Natural killer cell treated with Interleukin-12 subunit alpha and Interleukin-12 subunit beta and Interleukin-15 and Interleukin-18, amount 100 ng/mL, for 72 hours (primary cell): ENCODE results near the gene FAM174B. TPM values are rescaled to one million over a fixed set of nuclear protein-coding genes. Genes with fewer than 3 reads are reported as not detected.

Experiments used
- ATAC-seq, 2 donors: fragments of 150-1000 bp; cut with Tn5 transposase in 1 of 2; sonication (Bioruptor Pico), chemical (Tn5 transposase) in 1 of 2; 2 replicates each; pipeline ENCODE4 v1.10.0; 2021
- DNase-seq: peaks from one replicate; pipeline ENCODE4 v3.0.0; 2022; ENCODE audit warnings: low spot score
- H3K27ac Mint-ChIP-seq, 2 donors: 1 replicate in 1 of 2; 2 replicates in 1 of 2; pipeline ENCODE4 v1.8.0; 2022; ENCODE audit warnings: mixed read lengths in 2 of 2, mild to moderate bottlenecking in 1 of 2, moderate library complexity in 1 of 2
- H3K27me3 Mint-ChIP-seq, 2 donors: 1 replicate in 1 of 2; 2 replicates in 1 of 2; pipeline ENCODE4 v1.8.0; 2022; ENCODE audit warnings: mixed read lengths in 2 of 2
- H3K36me3 Mint-ChIP-seq: one replicate; pipeline ENCODE4 v1.8.0; 2022; ENCODE audit warnings: mixed read lengths
- H3K4me1 Mint-ChIP-seq, 2 donors: 1 replicate in 1 of 2; 2 replicates in 1 of 2; pipeline ENCODE4 v1.8.0; 2022; ENCODE audit warnings: low read depth in 2 of 2, mixed read lengths in 2 of 2, mild to moderate bottlenecking in 1 of 2
- H3K4me3 Mint-ChIP-seq: one replicate; pipeline ENCODE4 v1.8.0; 2022; ENCODE audit warnings: mixed read lengths
- H3K9me3 Mint-ChIP-seq: 2 replicates; pipeline ENCODE4 v1.8.0; 2022; ENCODE audit warnings: mixed read lengths
- total RNA-seq, 2 donors: library from RNA; stranded (reverse); gene quantifications; one replicate each; pipeline ENCODE4 v1.2.3, GENCODE V29; 2022

Gene FAM174B
- 1 to 10 TPM in 1 of 2 donors, under 1 TPM in 1; 0.62 to 3.8 TPM for total RNA-seq

- peaks cover 3 to 5% of the 10 kb centered on the region in 2 donors for H3K4me1 Mint-ChIP-seq
- peak within 1 kb of the TSS; percentile 23 for H3K4me3 Mint-ChIP-seq
- H3K36me3 Mint-ChIP-seq: no peaks in the 10 kb centered on the region
- no peaks in the 10 kb centered on the region for H3K9me3 Mint-ChIP-seq
- H3K27me3 Mint-ChIP-seq: peaks cover 41 to 59% of the 10 kb centered on the region in 2 donors
- ATAC-seq (peak; percentile 58 to 68), DNase-seq (no peak)
- no peak within 1 kb of the TSS for H3K27ac Mint-ChIP-seq
These were observed at the start of gene FAM174B for GRCh38 chr15:92655178-92655995. TSS of gene FAM174B (minus strand) at chr15:92655775.

DNA sequence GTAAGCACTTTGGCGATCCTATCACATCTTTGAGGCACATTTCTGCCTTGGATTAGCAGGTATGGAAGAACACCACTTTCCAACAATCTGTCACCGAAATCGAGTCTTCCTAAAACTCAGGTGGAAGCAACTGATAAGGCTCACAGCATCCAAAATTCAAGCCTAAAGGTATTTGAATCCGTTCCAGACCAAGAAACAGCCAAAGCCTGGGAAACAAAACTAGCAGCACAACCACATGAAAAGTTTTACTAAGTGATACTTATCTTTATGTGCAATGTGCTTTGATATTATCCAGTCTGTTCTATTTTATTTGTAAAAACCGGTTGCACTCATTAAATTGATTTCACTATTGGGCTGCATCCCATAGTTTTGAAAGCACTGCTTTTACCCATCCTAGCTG is 40.5 kb upstream of the FAM174B start:
- no peaks in the 10 kb centered on the region for H3K9me3 Mint-ChIP-seq
- DNase-seq (no peak), ATAC-seq (no peak)
- H3K4me1 Mint-ChIP-seq: no peaks in the 10 kb centered on the region
- H3K36me3 Mint-ChIP-seq: no peaks in the 10 kb centered on the region
- H3K27me3 Mint-ChIP-seq: peaks cover 7 to 22% of the 10 kb centered on the region in 2 donors
- H3K4me3 Mint-ChIP-seq: no peak overlapping the region
- no peak overlapping the region for H3K27ac Mint-ChIP-seq

GRCh38 chr15:92693691-92694331 is 38.2 kb upstream of the FAM174B start:
- no peak for DNase-seq
- H3K4me1 Mint-ChIP-seq: no peaks in the 10 kb centered on the region
- no peak for ATAC-seq
- no peak overlapping the region for H3K27ac Mint-ChIP-seq
- peaks cover 6 to 32% of the 10 kb centered on the region in 2 donors for H3K27me3 Mint-ChIP-seq
- H3K36me3 Mint-ChIP-seq: no peaks in the 10 kb centered on the region
- no peak overlapping the region for H3K4me3 Mint-ChIP-seq
- no peaks in the 10 kb centered on the region for H3K9me3 Mint-ChIP-seq

DNA sequence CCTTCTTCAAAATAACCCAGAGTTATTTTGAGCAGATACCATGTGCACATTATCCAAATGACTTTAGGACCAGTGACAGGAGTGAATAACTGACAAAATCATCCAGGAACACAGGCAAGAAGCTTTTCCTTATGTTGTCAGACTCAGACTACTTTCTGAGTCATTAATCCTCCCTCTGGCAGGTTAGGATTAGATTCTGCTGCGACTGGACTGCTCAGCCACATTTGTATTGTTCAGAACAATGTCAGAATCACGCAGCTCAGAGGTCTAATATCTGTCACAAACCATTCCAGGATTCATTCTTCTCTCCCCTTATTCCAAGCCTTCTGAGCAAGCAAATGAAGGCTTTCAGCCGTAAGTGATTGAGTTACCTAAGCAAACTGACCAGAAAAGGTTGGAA is 34.8 kb upstream of the FAM174B start:
- Mint-ChIP-seq H3K4me3 (no peak overlapping the region), H3K27ac (no peak overlapping the region), H3K36me3 (peaks cover 9% of the 10 kb centered on the region), H3K27me3 (peaks cover 10 to 46% of the 10 kb centered on the region in 2 donors), H3K4me1 (no peaks in the 10 kb centered on the region), H3K9me3 (no peaks in the 10 kb centered on the region)
- no peak for DNase-seq
- no peak for ATAC-seq

DNA sequence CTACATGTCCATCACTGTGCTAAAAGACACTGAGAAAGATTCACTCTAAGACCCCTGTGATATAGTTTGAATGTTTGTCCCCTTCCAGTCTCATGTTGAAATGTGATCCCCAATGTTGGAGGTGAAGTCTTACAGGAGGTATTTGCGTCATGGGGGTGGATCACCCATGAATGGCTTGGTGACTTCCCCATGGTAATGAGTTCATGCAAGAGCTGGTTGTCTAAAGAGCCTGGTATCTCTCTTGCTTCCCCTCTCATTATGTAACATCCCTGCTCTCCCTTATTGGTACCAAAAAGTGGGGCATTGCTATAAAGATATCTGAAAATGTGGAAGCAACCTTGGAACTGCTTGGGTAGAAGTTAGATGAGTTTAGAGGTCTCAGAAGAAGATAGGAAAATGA is 32.2 kb upstream of the FAM174B start:
- Mint-ChIP-seq H3K27me3 (peaks cover 18 to 60% of the 10 kb centered on the region in 2 donors), H3K9me3 (no peaks in the 10 kb centered on the region), H3K27ac (no peak overlapping the region), H3K4me1 (no peaks in the 10 kb centered on the region), H3K36me3 (peaks cover 9% of the 10 kb centered on the region), H3K4me3 (no peak overlapping the region)
- no peak for DNase-seq
- no peak for ATAC-seq

DNA sequence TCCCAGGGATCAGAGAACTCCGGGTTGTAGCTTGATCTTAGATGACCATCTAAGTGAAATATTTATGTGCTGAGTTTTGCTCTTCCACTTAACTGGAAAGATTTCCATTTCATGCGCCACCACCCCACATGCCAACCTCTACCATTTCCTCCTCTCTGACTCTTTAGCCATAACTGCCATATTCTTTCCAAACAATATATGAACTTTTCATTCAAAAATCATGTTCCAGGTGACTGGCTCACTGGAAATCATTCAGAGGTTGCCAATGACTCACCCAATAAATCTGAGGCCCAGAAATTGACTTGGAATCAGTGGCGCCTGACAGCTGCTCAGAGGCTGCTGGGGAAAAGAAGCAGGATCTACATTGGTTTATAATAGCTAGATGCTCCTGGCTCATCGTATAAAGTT is 31.6 kb upstream of the FAM174B start:
- no peaks in the 10 kb centered on the region for H3K9me3 Mint-ChIP-seq

DNA sequence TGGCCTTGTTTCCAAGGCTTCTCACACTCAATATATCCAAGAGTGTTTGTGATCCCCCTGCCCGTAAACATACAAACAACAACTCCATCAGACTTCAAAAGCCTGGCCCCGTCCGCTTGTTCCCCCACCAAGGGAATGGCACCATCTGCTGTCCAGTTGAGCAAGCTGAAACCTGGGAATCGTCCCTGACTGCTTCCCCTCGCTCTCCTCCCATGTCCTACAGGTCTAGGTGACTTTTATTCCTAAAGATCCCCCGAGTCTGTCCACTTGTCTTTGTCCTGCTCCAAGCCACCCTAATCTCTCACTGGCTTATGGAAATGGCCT is 27.9 kb upstream of the FAM174B start:
- DNase-seq (no peak), ATAC-seq (no peak)
- H3K4me1 Mint-ChIP-seq: no peaks in the 10 kb centered on the region
- H3K9me3 Mint-ChIP-seq: no peaks in the 10 kb centered on the region
- H3K27ac Mint-ChIP-seq: no peak overlapping the region
- peaks cover 23 to 42% of the 10 kb centered on the region in 2 donors for H3K27me3 Mint-ChIP-seq
- no peak overlapping the region for H3K4me3 Mint-ChIP-seq
- H3K36me3 Mint-ChIP-seq: peaks cover 9% of the 10 kb centered on the region

More for the DNA sequence above, 31.6 kb upstream of the FAM174B start:
- Mint-ChIP-seq H3K36me3 (peaks cover 9% of the 10 kb centered on the region), H3K4me3 (no peak overlapping the region), H3K27ac (no peak overlapping the region), H3K4me1 (no peaks in the 10 kb centered on the region), H3K27me3 (peaks cover 21 to 61% of the 10 kb centered on the region in 2 donors)
- no peak for ATAC-seq
- DNase-seq: no peak

DNA sequence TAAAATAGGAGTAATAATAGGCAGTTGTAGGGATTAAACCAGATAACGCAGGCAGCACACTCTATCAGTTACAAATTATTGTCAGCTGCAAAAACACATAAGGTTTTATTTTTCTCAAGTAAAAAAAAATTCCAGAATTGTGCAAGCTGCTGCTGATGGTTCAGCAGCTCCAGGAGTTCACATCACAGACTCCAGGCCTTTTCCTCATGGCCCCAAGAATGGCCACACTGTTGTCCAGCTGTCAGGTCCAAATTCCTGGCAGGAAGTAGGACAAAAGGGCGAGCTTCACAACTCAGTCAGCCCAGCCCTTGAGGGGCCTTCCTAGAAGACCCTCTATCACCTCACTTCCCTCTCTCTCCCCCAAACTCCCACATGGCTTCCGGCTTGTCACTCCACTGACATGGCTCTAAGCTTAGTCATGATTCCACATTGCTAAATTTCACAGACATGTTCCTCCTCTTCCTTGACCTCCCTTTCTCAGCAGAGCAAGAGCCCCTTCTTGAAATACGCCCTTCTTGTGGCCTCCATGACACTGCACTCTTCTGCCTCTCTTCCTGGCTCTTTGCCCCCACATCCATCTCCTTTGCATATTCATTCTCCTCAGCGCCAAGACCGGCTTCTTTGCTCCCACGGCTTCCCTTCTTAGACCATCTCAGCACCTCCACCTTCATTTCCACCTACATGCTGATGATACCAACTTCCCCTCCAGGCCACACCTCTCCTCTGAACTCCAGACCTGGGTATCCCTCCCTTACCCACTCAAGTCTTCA is 27.4 kb upstream of the FAM174B start:
- Mint-ChIP-seq H3K9me3 (no peaks in the 10 kb centered on the region), H3K27me3 (peaks cover 28 to 42% of the 10 kb centered on the region in 2 donors), H3K36me3 (peaks cover 3% of the 10 kb centered on the region), H3K4me3 (no peak overlapping the region), H3K27ac (no peak overlapping the region), H3K4me1 (no peaks in the 10 kb centered on the region)
- DNase-seq: no peak
- ATAC-seq: no peak

DNA sequence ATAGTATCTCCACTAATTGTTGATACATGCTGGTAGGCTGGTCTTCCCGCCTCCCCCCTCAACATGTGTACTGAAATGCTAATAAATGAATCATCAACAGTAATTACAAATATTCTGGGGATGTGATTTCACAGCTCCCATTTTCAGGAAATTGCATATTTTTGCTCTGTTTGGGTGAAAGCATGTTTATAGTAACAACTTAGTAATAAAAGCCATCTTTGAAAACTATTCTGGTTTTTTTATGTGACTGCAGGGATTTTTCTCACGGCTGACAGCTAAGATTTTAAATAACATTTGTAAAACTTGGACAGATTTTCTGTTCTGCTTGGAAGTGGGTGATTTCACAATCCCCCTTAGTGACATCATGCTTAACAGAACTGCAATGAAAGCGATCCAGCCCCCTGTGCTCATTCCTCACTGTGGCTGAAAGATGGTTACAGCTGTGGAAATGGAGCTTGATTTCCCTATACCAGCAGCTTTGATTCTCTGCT is 25.6 kb upstream of the FAM174B start:
- Mint-ChIP-seq H3K4me3 (no peak overlapping the region), H3K9me3 (no peaks in the 10 kb centered on the region), H3K4me1 (no peaks in the 10 kb centered on the region), H3K27ac (no peak overlapping the region), H3K27me3 (peaks cover 25 to 43% of the 10 kb centered on the region in 2 donors), H3K36me3 (no peaks in the 10 kb centered on the region)
- no peak for ATAC-seq
- DNase-seq: no peak

DNA sequence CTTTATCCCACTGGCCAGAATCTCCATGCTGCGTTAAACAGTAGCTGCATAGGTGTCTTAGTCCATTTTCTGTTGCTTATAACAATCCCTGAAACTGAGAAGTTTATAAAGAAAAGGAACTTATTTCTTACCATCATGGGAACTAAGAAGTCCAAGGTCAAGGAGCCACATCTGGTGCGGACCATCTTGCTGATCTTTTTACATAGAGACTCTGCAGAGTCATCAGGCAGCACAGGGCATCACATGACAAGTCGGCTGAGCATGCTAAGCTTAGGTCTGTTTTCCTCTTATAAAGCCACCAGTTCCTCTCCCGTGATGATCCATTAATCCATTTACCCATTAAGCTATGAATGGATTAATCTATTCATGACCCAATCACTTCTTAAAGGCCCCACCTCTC is 22.4 kb upstream of the FAM174B start:
- Mint-ChIP-seq H3K27ac (no peak overlapping the region), H3K27me3 (peaks cover 18 to 25% of the 10 kb centered on the region in 2 donors), H3K4me3 (no peak overlapping the region), H3K36me3 (no peaks in the 10 kb centered on the region), H3K4me1 (no peaks in the 10 kb centered on the region), H3K9me3 (no peaks in the 10 kb centered on the region)
- ATAC-seq (no peak), DNase-seq (no peak)

DNA sequence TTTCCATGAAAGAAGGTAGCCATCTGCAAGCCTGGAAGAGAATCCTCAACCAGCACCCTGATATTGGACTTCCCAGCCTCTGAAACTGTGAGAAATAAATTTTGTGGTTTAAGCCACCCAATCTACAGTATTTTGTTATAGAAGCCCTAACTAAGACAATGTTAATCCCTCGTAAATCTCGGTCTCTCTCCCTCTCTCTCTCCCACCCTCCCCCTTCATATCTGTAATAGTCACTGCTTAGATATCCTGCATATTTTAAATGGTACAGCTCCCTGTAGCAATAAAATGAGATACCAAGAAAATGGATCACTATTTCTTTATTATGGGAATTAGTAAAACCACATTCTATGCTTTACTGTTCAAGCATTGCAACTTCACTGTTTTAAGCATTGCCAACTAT is 21.0 kb upstream of the FAM174B start:
- no peak overlapping the region for H3K27ac Mint-ChIP-seq
- no peak overlapping the region for H3K4me3 Mint-ChIP-seq
- no peaks in the 10 kb centered on the region for H3K9me3 Mint-ChIP-seq
- no peaks in the 10 kb centered on the region for H3K4me1 Mint-ChIP-seq
- DNase-seq: no peak
- H3K27me3 Mint-ChIP-seq: peaks cover 18 to 22% of the 10 kb centered on the region in 2 donors
- ATAC-seq: no peak
- H3K36me3 Mint-ChIP-seq: no peaks in the 10 kb centered on the region

GRCh38 chr15:92675485-92675884 is 19.9 kb upstream of the FAM174B start:
- Mint-ChIP-seq H3K27ac (no peak overlapping the region), H3K9me3 (no peaks in the 10 kb centered on the region), H3K4me3 (no peak overlapping the region), H3K36me3 (no peaks in the 10 kb centered on the region), H3K4me1 (no peaks in the 10 kb centered on the region), H3K27me3 (peaks cover 18 to 22% of the 10 kb centered on the region in 2 donors)
- ATAC-seq (no peak), DNase-seq (no peak)

DNA sequence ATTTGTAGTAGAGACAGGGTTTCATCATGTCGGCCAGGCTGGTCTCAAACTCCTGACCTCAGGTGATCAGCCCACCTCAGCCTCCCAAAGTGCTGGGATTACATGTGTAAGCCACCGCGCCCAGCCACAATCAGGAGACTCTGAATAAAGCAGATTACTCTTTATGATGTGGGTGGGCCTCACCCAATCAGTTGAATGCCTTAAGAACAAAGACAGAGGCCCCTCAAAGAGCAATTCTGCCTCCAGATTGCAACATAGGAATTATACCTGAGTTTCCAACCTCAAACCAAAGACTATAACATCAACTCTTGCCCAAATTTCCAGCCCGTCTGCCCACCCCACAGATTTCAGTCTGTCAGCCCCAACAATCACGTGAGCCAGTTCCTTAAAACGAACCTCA is 18.8 kb upstream of the FAM174B start:
- Mint-ChIP-seq H3K4me3 (no peak overlapping the region), H3K4me1 (no peaks in the 10 kb centered on the region), H3K27me3 (peaks cover 17 to 26% of the 10 kb centered on the region in 2 donors), H3K36me3 (no peaks in the 10 kb centered on the region), H3K27ac (no peak overlapping the region), H3K9me3 (no peaks in the 10 kb centered on the region)
- DNase-seq (no peak), ATAC-seq (no peak)

DNA sequence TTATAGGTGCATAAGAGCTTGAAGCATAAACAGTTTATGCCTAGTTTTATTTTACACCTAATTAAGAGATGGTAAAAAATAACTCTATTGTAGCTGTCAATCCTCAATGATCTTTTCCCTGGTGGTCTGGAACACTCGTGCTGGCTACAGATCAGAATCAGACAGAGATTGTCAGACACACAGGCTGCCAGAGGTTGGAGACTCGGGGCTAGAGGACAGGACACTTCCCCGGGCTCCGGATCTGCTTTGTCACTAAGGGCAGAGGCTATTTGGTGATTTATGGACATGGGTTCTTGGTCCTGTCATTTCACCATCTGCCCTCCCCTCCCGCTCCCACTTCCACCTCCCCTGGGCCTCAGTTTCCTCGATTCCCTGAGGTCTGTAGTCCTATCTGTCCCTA is 16.5 kb upstream of the FAM174B start:
- Mint-ChIP-seq H3K9me3 (no peaks in the 10 kb centered on the region), H3K27me3 (peaks cover 13 to 24% of the 10 kb centered on the region in 2 donors), H3K27ac (no peak overlapping the region), H3K4me3 (no peak overlapping the region), H3K4me1 (no peaks in the 10 kb centered on the region), H3K36me3 (no peaks in the 10 kb centered on the region)
- no peak for ATAC-seq
- no peak for DNase-seq
